GM10266 (cell line): ENCODE results near the gene IDH3B.
"Not testable (repeated sequence)": the region's sequence is repeated elsewhere in the genome, so short reads cannot be mapped to it uniquely, and the experiment has no call there.

Source experiments
- DNase-seq: peaks from one replicate; pipeline ENCODE4 v3.0.0; 2012; ENCODE audit errors: extremely low spot score
- CTCF ChIP-seq: IDR thresholded peaks from 2 replicates; pipeline ENCODE4 v1.5.1; 2012; ENCODE audit warnings: mild to moderate bottlenecking, low read depth; ENCODE audit not compliant: control insufficient read depth, insufficient read depth; ENCODE audit errors: missing control alignments

The IDH3B gene

GRCh38 chr20:2698912-2699311 is 34.9 kb upstream of the IDH3B start:
- TF ChIP-seq CTCF: no peak
- DNase-seq: no peak

GRCh38 chr20:2698186-2698817 is 34.3 kb upstream of the IDH3B start:
- DNase-seq: no peak
- no peak for TF ChIP-seq CTCF

- no peak for TF ChIP-seq CTCF
- DNase-seq: no peak
Measured at GRCh38 chr20:2697768-2698167, 33.8 kb upstream of the IDH3B start.

- no peak for DNase-seq
- TF ChIP-seq CTCF: no peak
Measured at GRCh38 chr20:2696646-2697045, 32.6 kb upstream of the IDH3B start.

GRCh38 chr20:2695984-2696525 is 32.0 kb upstream of the IDH3B start:
- DNase-seq: not testable (repeated sequence)

- TF ChIP-seq CTCF: no peak
Measured at GRCh38 chr20:2695206-2695983, 31.4 kb upstream of the IDH3B start.

GRCh38 chr20:2694519-2694918 is 30.5 kb upstream of the IDH3B start:
- no peak for TF ChIP-seq CTCF
- DNase-seq: no peak

More at GRCh38 chr20:2695206-2695983, 31.4 kb upstream of the IDH3B start:
- DNase-seq: no peak
